Adipocyte (in vitro differentiated cells): ENCODE results near the gene ATAD3A.

Source experiments
- DNase-seq: peaks from one replicate; pipeline ENCODE4 v3.0.0-alpha.2; 2015; ENCODE audit warnings: low read depth
- H3K27me3 ChIP-seq: replicated peaks from 2 replicates; pipeline ENCODE4 v1.7.0; 2013; ENCODE audit warnings: mild to moderate bottlenecking, low read length, moderate library complexity; ENCODE audit not compliant: control insufficient read depth, insufficient read depth
- H3K36me3 ChIP-seq: 2 replicates; pipeline ENCODE4 v1.7.0; 2013; ENCODE audit warnings: low read length, mild to moderate bottlenecking, moderate library complexity; ENCODE audit not compliant: control insufficient read depth, insufficient read depth, severe bottlenecking
- H3K4me1 ChIP-seq: 2 replicates; pipeline ENCODE4 v1.7.0; 2013; ENCODE audit warnings: mild to moderate bottlenecking, low read length, moderate library complexity; ENCODE audit not compliant: control insufficient read depth, insufficient read depth
- H3K4me3 ChIP-seq: 2 replicates; pipeline ENCODE4 v1.7.0; 2013; ENCODE audit warnings: mild to moderate bottlenecking, low read length, moderate library complexity
- H3K9ac ChIP-seq: 2 replicates; pipeline ENCODE4 v1.7.0; 2013; ENCODE audit warnings: mild to moderate bottlenecking, low read length, moderate library complexity
- H3K9me3 ChIP-seq: 2 replicates; pipeline ENCODE4 v1.7.0; 2013; ENCODE audit warnings: mild to moderate bottlenecking, low read length, moderate library complexity; ENCODE audit not compliant: control insufficient read depth

ATAD3A gene

DNA sequence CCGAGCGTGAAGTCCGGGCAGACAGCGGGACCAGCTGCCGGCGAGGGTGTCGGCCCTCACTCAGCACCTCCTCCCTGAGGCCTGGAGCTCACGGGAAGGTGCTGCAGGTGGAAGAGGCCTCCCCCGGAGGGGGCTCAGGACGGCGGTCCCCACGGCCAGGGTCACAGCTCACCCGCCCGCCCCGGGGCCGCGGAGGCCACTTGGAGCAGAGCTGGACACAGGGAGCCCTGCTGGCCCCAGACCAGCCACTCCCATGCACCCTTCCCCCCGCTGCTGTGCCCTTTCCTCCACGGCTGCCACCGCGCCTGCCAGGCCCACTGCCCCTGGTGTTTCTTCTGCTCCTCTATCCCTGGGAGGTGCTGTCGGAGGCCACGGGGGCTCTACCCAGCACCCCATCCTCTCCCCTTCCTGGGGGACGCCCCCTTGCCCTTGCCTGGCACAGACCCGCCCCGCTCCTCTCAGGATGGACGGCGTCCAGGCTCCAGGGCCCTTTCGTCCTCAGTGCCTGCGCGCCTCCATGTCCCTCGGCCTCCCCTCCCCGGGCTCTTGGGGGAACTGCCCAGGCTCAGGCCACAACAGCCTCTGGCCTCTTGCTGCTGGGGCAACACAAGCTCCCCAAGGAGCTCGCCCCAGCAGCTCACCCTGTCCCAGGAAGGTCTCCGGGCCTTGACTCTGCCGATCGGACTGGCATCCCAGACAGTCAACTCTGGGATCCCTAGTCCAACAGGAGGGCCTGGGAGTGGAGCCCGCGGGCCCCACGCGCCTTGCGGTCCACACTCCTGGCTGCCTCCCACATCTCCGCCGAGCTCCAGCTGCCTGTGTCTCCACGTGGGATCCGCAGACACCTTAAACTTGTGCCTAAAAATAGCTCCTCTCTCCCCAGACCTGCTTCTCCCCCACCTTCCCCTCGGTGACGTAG is 24.3 kb downstream of the ATAD3A start:
- no peak for DNase-seq
- H3K36me3 ChIP-seq = peaks cover 1% of the 10 kb centered on the region
- no peak overlapping the region for H3K4me3 ChIP-seq
- H3K4me1 ChIP-seq = no peaks in the 10 kb centered on the region
- no peak overlapping the region for H3K9ac ChIP-seq
- H3K27me3 ChIP-seq = no peaks in the 10 kb centered on the region
- H3K9me3 ChIP-seq = no peaks in the 10 kb centered on the region

DNA sequence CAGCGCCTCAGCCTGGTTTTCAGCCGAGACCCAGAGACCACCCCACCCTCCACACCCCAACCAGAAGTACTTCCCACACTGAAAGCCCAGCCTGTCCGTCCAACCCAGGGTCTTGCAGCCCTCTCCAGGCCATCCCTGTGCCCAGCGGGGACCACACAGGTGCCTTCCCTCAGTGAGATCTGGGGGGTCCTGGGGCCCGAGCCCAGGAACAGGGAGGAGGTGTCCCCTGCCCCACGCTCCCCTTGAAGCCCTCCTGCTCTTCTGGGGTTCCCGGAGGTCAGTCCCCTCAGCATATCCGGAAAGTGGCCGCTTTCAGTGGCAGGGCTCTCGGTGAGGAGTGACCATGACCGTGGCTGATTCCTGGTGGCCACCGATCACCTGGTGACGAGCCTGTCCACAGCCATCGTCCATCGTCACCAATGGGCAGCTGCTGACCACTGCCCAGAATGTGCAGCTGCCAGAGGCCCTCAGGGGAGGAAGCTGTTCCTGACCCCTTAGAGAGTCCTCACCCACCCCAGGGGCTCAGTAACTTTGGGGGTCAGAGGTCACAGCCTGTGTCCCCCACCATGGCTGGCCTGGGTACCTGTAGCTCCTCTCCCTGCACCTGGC is 25.1 kb downstream of the ATAD3A start:
- DNase-seq = no peak
- no peak overlapping the region for H3K9ac ChIP-seq
- H3K27me3 ChIP-seq = no peaks in the 10 kb centered on the region
- no peaks in the 10 kb centered on the region for H3K4me1 ChIP-seq
- no peak overlapping the region for H3K4me3 ChIP-seq
- peaks cover 9% of the 10 kb centered on the region for H3K36me3 ChIP-seq
- H3K9me3 ChIP-seq = no peaks in the 10 kb centered on the region

DNA sequence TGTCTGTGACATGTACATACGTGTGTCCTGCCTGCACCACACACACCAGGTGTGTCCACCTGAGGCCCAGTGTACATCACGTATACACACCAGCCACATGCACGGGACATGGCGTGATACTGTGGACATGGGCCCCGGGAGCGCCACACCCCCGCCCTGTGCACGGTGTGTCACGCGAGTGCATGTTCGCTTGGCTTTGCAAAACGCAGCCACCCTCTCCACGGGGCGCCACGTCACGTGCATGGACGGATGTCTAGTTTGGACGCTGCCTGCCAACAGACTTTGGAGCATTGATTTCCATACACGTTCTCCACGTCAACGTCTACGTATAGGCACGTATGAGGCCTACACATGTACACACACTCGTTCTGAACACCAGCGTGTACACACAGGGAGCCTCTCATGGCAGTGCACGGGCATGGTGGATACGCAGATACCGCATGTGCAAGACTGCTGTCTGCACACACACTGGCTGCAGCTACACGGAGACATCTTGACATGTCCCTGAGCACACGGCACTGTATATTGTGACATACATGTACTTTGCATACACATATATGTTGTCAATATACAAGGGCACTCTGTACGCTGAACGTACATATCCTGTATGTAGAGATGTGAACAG is 25.8 kb downstream of the ATAD3A start:
- H3K4me1 ChIP-seq = no peaks in the 10 kb centered on the region
- DNase-seq = no peak
- H3K9ac ChIP-seq = no peak overlapping the region
- no peak overlapping the region for H3K4me3 ChIP-seq
- H3K27me3 ChIP-seq = no peaks in the 10 kb centered on the region
- H3K36me3 ChIP-seq = peaks cover 14% of the 10 kb centered on the region
- H3K9me3 ChIP-seq = no peaks in the 10 kb centered on the region

DNA sequence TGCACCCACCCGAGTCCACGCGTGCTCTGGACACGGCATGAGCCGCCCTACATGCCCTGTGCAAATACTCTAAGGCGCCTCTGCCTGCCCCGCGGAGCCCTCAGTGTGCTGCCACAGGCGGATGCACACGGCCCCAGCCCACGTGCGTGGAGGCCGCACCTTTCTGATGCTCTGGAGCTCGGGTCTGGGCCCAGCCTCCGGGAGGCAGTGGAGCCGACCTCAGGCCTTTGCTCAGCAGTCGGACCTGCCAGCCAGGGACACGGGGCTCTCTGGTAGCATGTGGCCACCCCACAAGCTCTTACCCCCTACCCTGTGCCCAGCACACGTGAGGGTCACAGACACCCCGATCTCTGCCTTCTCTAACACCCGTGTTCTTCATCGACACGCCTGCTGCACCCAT is 26.4 kb downstream of the ATAD3A start:
- Histone ChIP-seq H3K4me1 (no peaks in the 10 kb centered on the region), H3K4me3 (no peak overlapping the region), H3K27me3 (no peaks in the 10 kb centered on the region), H3K36me3 (peaks cover 20% of the 10 kb centered on the region), H3K9ac (no peak overlapping the region), H3K9me3 (no peaks in the 10 kb centered on the region)
- no peak for DNase-seq

DNA sequence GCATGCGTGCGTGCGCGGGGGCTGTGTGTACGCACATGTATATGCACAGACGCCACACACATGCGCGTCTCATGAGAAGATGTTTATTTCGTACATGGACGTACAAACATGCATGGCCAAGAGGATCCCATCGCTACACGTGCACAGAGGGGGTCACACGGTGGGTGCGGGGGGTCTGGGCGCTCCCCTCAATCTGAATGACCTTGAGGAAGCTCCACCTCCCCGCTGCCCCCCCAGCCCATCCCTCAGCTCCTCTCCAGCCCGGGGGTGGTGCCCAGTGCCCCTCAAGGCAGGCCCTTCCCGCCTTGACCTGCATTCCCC is 27.0 kb downstream of the ATAD3A start:
- Histone ChIP-seq H3K36me3 (peaks cover 20% of the 10 kb centered on the region), H3K4me1 (peaks cover 2% of the 10 kb centered on the region), H3K9ac (peak overlapping the region; percentile 64), H3K9me3 (no peaks in the 10 kb centered on the region), H3K4me3 (peak overlapping the region; percentile 74), H3K27me3 (no peaks in the 10 kb centered on the region)
- DNase-seq = no peak

DNA sequence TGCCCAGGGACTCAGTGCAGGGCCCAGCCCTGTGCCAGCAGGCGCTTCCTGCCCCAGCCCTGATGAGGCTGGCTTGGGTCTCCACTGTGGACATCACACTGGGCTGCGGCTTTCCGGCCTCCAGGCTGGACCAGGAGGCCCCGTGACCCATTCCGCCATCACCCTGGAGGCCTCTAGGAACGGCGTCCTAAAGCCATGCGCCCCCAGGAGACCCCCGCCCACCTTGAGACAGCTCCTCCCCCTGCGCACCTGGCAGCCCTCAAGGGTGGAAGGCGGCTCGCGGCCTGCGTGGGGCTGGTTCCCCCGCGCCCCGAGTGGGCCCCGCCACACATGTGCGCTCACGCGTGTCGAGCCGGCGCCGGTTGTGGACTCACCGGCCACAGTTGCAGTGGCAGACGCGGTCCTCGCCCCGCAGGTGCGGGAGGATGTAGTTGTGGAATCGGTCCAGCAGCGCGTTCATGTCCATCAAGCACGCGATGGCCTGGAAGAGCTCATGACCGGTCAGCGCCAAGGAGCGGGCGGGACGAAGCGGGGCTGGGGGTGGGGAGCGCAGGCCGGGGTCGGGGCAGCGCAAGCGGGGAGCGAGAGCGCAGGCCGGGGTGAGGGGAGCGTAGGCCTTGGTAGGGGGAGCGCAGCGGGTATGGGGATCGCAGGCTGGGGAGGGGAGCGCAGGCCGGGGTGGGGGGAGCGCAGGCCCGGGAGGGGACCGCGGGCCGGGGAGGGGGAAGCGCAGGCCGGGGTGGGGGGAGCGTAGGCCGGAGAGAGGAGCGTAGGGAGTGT is 27.5 kb downstream of the ATAD3A start:
- Histone ChIP-seq H3K27me3 (no peaks in the 10 kb centered on the region), H3K4me1 (peaks cover 4% of the 10 kb centered on the region), H3K36me3 (peaks cover 20% of the 10 kb centered on the region), H3K4me3 (peak overlapping the region; percentile 74), H3K9me3 (no peaks in the 10 kb centered on the region), H3K9ac (peak overlapping the region; percentile 64)
- peak; percentile 56 for DNase-seq

DNA sequence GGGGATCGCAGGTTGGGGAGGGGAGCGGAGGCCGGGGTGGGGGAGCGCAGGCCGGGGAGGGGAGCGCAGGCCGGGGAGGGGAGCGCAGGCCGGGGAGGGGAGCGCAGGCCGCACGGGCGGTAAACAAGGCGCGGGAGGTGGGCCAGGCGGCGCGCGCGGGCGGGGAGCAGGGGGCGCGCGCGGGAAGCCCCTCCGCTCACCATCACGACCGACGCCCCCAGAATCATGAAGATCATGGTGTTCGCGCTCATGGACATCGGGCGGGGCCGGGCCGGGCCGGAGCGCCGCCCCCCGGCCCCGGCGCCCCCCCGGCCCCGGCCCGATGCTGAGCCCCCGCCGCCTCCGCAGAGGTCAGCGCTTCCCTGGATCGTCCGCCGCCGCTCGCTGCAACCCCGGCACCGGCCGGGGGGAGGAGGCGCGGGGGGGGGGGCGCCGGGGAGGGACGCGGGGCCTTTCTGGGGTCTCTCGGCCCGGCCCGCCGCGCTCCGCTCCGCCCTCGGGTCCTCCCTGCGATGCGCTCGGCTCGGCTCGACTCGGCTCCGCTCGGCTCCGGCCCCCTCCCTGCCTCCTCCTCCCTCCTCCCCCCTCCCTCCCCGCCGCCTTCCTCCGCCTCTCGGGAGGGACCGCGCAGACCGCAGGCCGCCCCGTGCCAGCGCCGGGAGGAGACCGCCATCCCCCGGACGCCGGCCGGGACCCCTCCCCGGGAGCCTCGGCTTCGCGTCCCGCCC is 28.3 kb downstream of the ATAD3A start, which contains the start of gene TMEM240:
TMEM240 (minus strand) TSS at position 535 of the 728 bp plus-strand sequence; CDS start at position 257, 278 bp downstream.
- peaks cover 20% of the 10 kb centered on the region for H3K36me3 ChIP-seq

DNA sequence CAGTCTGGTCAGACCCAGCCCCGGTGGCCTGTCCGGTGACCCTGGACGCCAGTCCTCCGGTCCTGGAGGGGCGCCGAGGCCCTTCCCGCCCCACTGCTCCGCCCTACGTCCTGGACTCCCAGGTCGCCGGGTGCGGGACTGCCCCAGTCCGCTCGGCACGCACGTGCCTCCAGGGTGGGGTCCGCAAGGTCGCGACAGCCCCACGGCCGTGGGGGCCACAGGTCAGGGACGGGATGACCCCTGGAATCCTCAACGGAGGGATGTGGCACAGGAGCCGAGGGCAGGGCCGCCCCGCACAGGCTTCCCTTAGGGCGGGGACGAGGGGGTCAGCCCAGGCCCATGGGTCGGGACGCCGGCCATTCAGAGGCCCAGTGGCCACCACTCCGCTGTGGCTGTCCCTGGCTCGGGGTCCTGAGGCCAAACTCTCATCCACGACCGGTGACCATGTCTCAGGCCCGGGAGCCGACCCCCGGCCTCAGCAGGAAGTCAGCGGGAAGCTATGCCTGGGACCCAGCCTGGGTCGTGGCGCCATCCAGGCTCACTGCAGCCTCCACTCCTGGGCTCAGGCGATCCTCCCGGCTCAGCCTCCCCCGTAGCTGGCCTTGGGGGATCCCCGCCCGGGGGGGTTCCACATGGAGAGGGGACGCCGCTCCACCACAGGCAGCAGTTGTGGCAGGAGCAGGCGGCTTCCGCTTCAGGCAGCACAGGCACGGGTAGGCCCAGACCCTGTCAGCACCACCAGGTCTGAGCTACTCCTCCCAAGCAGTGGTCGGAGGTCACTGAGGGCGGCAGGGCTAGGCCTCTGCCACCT is 29.1 kb downstream of the ATAD3A start:
- Histone ChIP-seq H3K4me3 (peak overlapping the region; percentile 64), H3K9me3 (no peaks in the 10 kb centered on the region), H3K27me3 (no peaks in the 10 kb centered on the region), H3K4me1 (peaks cover 4% of the 10 kb centered on the region), H3K36me3 (peaks cover 20% of the 10 kb centered on the region), H3K9ac (peak overlapping the region; percentile 77)
- no peak for DNase-seq

More for the DNA sequence above, 28.3 kb downstream of the ATAD3A start, which contains the start of gene TMEM240:
- Histone ChIP-seq H3K9ac (peak within 1 kb of the TSS; percentile 77), H3K4me3 (peak within 1 kb of the TSS; percentile 74), H3K9me3 (no peaks in the 10 kb centered on the region), H3K4me1 (peaks cover 4% of the 10 kb centered on the region), H3K27me3 (no peaks in the 10 kb centered on the region)
- peak; percentile 94 for DNase-seq

DNA sequence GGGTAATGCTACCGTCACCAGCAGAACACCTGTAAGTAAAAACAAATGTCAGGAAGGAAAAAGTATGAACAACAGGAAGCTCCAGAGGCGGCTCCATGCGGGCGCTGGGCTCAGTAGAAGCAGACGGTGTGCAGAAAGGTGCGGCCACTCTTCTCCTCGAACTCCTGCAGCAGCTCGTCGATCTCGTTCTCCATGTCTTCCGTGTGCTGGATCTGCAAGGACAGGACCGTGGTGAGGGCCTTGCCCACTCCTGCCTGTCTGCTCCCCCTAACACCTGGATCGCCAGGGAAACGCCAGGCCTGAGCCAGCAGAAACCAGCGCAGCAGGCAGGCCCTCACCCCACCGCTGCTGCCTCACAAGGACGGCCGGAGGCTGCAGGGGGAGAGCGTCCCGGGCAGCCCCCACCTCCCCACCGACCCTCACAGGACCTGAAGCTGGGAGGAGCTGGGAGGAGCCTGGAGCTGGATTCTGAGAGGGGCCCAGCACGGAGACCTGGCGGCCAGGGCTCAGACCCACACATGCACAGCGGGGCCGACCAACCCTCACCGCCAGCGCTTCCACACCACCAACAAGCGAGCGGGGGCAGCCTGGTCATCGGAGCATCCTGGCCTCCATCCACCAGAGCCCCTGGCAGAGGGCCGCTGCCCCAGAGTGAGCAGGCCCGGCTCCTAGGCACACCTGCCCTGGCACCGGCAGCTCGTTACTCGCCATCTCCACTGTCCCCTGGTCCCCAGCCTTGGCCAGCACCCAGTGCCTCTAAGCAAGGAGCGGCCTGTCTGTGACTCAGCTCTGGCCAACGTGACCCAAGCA is 30.2 kb downstream of the ATAD3A start:
- H3K36me3 ChIP-seq = peaks cover 23% of the 10 kb centered on the region
- no peak for DNase-seq
- H3K9me3 ChIP-seq = no peaks in the 10 kb centered on the region
- no peaks in the 10 kb centered on the region for H3K27me3 ChIP-seq
- no peak overlapping the region for H3K9ac ChIP-seq
- no peak overlapping the region for H3K4me3 ChIP-seq
- peaks cover 4% of the 10 kb centered on the region for H3K4me1 ChIP-seq
